Ectodermal cell (in vitro differentiated cells): ENCODE data around the gene GBP3.
"Not testable (repeated sequence)": the region's sequence is repeated elsewhere in the genome, so short reads cannot be mapped to it uniquely, and the experiment has no call there.

Source experiments
- H3K27ac ChIP-seq: 2 replicates; pipeline ENCODE4 v1.7.0; 2013; ENCODE audit warnings: mild to moderate bottlenecking, low read depth, low read length; ENCODE audit not compliant: insufficient read depth, poor library complexity, severe bottlenecking
- H3K27me3 ChIP-seq: 2 replicates; pipeline ENCODE4 v1.7.0; 2013; ENCODE audit warnings: mild to moderate bottlenecking, low read length; ENCODE audit not compliant: insufficient read depth, control insufficient read depth, poor library complexity, severe bottlenecking
- H3K36me3 ChIP-seq: one replicate; pipeline ENCODE4 v1.7.0; 2013; ENCODE audit warnings: low read length; ENCODE audit not compliant: control insufficient read depth, insufficient read depth
- H3K4me1 ChIP-seq: one replicate; pipeline ENCODE4 v1.7.0; 2013; ENCODE audit warnings: low read length; ENCODE audit not compliant: control insufficient read depth, insufficient read depth
- H3K4me3 ChIP-seq: 2 replicates; pipeline ENCODE4 v1.7.0; 2013; ENCODE audit warnings: low read depth, low read length, control low read depth; ENCODE audit not compliant: insufficient read depth
- H3K9me3 ChIP-seq: 2 replicates; pipeline ENCODE4 v1.7.0; 2013; ENCODE audit warnings: mild to moderate bottlenecking, low read length, moderate library complexity; ENCODE audit not compliant: control insufficient read depth
- WGBS, 2 experiments: methylation state at CpG; one replicate each; pipeline ENCODE4 v1.1.7; 2013; ENCODE audit warnings: missing lambda C conversion rate in 2 of 2; 5-methylcytosine and 5-hydroxymethylcytosine counted together

GBP3 gene

DNA sequence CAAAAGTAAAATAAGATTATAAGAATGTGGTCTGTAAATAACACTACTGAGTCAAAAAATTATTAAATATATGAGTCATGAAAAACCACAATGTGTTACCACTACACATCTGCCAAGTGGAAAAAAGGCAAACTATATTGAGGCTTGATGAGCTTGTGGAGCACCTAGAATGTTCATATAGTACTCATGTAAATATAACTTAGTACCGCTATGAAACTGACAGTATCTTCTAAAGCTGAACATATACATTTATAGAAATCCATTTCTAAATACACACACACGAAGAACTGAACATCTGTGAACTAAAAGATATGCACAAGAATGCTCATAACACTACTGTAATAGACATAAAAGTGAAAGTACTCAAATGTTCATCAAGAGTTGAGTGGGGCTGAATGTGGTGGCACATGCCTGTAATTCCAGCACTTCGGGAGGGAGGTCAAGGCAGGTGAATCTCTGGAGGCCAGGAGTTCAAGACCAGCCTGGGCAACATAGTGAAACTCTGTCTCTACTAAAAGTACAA is 18.5 kb upstream of the GBP3 start:
- no peak overlapping the region for H3K4me3 ChIP-seq
- no peak overlapping the region for H3K27ac ChIP-seq
- WGBS, 2 experiments = 82 to 85% methylated on average over 3 of the region's 3 CpGs
- no peaks in the 10 kb centered on the region for H3K36me3 ChIP-seq
- H3K9me3 ChIP-seq = no peaks in the 10 kb centered on the region
- no peaks in the 10 kb centered on the region for H3K27me3 ChIP-seq
- no peaks in the 10 kb centered on the region for H3K4me1 ChIP-seq

DNA sequence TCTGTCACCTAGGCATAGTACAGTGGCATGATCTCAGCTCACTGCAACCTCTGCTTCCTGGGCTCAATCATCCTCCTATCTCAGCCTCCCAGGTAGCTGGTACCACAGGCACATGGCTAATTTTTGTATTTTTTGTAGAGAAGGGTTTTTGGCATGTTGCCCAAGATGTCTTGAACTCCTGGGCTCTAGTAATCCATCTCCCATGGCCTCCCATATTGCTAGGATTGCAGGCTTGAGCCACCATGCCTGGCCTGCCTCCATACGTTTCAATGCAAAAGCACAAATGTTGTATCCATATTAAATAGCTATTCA is 17.6 kb upstream of the GBP3 start:
- Histone ChIP-seq H3K27me3 (no peaks in the 10 kb centered on the region), H3K4me1 (no peaks in the 10 kb centered on the region), H3K9me3 (no peaks in the 10 kb centered on the region), H3K36me3 (no peaks in the 10 kb centered on the region), H3K4me3 (no peak overlapping the region), H3K27ac (no peak overlapping the region)
- 82 to 92% methylated on average over 1 of the region's 1 CpG for WGBS, 2 experiments

DNA sequence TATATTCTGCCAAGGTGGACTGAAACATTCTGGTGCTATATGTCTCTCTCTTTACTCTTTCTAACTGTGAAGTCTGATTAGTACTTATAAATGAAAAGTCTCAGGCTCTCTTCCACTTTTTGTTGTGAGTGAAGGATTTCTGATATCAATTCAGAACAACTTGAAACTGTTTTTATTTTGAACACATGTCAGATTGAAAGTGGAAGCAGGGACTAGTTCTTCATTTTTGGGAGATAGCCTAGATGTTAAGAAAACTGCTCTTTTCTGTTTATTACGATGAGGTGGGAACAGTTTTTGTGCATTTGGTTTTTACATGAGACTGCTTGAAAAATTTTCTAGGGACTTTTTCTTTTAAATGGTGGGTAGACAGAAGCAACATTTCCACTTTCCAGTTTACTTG is 14.5 kb upstream of the GBP3 start:
- no peaks in the 10 kb centered on the region for H3K9me3 ChIP-seq
- WGBS, 2 experiments = 89 to 96% methylated on average over 1 of the region's 1 CpG
- H3K27ac ChIP-seq = no peak overlapping the region
- no peaks in the 10 kb centered on the region for H3K36me3 ChIP-seq
- H3K4me1 ChIP-seq = no peaks in the 10 kb centered on the region
- no peak overlapping the region for H3K4me3 ChIP-seq
- H3K27me3 ChIP-seq = no peaks in the 10 kb centered on the region

DNA sequence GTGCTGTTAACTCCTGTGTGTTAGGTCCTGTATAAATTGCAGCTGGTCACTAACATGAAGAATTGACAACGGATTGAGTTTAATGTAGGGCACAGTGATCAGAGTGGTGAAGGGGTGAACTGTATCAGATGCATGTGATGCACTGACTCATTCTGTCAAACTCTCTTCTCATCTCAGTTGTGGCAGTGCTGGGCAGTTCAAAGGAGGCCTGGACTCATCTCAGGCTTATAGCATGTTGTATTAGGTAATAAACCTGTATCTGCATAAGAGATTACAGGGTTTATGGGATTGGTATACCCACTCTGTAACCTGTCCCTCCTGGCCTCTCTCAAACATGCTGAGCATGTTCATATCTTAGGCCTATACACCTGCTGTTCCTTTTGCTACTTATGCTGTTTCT is 12.4 kb upstream of the GBP3 start:
- no peaks in the 10 kb centered on the region for H3K36me3 ChIP-seq
- no peak overlapping the region for H3K27ac ChIP-seq
- H3K4me3 ChIP-seq = no peak overlapping the region
- no peaks in the 10 kb centered on the region for H3K27me3 ChIP-seq
- no peaks in the 10 kb centered on the region for H3K9me3 ChIP-seq
- WGBS, 2 experiments = 91% methylated on average over 1 of the region's 1 CpG
- H3K4me1 ChIP-seq = no peaks in the 10 kb centered on the region

DNA sequence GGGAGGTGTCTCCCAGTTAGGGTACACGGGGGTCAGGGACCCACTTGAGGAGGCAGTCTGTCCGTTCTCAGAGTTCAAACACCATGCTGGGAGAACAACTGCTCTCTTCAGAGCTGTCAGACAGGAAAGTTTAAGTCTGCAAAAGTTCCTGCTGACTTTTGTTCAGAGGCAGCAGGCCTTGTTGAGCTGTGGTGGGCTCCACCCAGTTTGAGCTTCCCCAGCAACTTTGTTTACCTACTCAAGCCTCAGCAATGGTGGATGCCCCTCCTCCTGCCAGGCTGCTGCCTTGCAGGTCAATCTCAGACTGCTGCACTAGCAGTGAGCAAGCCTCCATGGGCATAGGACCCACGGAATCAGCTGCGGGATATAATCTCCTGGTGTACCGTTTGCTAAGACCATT is 11.3 kb upstream of the GBP3 start:
- not testable (repeated sequence) for H3K36me3 ChIP-seq, H3K4me1 ChIP-seq, H3K9me3 ChIP-seq, H3K4me3 ChIP-seq, H3K27me3 ChIP-seq, H3K27ac ChIP-seq
- WGBS, 2 experiments = 89 to 92% methylated on average over 5 of the region's 5 CpGs

DNA sequence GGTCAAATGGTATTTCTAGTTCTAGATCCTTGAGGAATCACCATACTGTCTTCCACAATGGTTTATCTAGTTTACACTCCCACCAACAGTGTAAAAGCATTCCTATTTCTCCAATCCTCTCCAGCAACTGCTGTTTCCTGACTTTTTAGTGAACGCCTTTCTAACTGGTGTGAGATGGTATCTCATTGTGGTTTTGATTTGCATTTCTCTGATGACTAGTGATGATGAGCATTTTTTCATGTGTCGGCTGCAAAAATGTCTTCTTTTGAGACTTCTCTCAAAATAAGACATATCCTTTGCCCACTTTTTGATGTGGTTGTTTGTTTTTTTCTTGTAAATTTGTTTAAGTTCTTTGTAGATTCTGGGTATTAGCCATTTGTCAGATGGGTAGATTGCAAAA is 6.4 kb upstream of the GBP3 start:
- WGBS, 2 experiments = 82 to 93% methylated on average over 2 of the region's 2 CpGs
- not testable (repeated sequence) for H3K9me3 ChIP-seq, H3K4me1 ChIP-seq, H3K36me3 ChIP-seq, H3K4me3 ChIP-seq, H3K27me3 ChIP-seq, H3K27ac ChIP-seq

DNA sequence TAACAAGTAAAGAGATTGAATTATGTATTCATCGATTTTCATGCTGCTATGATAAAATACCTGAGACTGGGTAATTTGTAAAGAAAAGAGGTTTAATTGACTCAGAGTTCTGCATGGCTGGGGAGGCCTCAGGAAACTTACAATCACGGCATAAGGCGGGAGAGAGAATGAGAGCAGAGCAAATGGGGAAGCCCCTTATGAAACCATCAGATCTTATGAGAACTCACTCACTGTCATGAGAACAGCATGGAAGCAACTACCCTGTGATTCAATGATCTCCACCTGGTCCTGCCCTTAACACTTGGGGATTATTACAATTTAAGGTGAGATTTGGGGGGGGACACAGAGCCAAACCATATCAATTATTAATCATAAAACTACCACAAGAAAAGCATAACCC is 3.3 kb upstream of the GBP3 start:
- WGBS, 2 experiments = 93 to 95% methylated on average over 3 of the region's 3 CpGs
- H3K27me3 ChIP-seq = no peaks in the 10 kb centered on the region
- H3K9me3 ChIP-seq = no peaks in the 10 kb centered on the region
- no peak overlapping the region for H3K4me3 ChIP-seq
- H3K4me1 ChIP-seq = no peaks in the 10 kb centered on the region
- H3K36me3 ChIP-seq = no peaks in the 10 kb centered on the region
- H3K27ac ChIP-seq = no peak overlapping the region

DNA sequence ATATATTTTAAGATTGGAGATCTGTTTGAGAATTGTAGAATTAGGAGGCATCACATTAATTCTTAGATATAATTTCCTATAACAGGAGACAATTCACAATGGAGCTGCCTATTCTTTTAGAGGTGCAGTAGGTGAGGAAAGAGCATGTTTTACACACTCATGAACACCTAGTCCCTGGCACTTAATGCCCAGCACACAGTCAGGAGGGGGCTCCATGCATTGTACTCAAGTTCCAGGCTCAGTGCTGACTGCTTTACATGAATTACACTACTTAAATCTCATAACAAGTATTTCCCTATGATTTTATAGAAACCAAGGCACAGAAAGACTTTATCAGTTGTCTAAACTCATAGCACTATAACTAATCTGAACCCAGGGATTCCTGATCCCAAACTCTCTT is 360 bp upstream of the GBP3 start:
- Histone ChIP-seq H3K4me1 (no peaks in the 10 kb centered on the region), H3K4me3 (no peak overlapping the region), H3K27me3 (no peaks in the 10 kb centered on the region), H3K27ac (no peak overlapping the region), H3K9me3 (no peaks in the 10 kb centered on the region), H3K36me3 (no peaks in the 10 kb centered on the region)

DNA sequence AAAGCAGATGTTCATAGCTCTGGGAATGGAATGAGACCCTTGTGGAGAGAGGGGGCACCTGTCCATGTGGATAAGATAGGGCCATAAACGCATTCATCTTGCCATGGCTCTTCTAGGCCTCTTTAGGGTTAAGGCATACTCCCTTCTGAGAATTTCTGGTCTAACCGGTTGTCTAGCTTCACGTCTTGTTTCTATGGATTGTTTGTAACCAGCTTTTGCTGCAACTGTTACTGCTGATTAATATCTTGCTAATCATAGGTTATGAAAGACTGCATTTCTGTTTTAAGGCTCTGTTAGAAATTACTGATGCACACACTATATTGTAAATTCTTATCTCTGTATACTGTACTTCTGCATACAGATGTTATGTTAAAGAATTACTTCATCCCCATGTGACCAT is 4.3 kb downstream of the GBP3 start:
- H3K4me3 ChIP-seq, H3K9me3 ChIP-seq, H3K27me3 ChIP-seq, H3K27ac ChIP-seq, H3K36me3 ChIP-seq, H3K4me1 ChIP-seq: not testable (repeated sequence)
- WGBS, 2 experiments = 89 to 90% methylated on average over 3 of the region's 3 CpGs

DNA sequence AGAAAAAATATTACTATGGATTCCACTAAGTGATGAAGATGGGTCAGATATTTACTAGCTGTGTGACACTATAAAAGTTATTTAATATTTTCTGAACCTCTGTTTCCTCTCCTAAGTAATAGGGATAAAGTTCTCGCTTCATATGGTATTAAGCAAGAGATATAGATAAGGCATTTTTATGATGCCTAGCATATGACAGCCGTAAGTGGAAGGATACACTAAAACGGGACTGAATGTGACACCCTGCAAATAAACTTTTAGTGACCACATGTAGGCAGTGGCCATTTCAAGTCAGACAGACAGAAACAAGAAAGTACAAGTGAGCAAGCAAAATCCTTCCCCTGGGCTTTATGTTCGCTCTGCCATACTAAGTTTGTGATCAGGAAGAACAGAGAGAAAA is 14.2 kb downstream of the GBP3 start:
- Histone ChIP-seq H3K27me3 (no peaks in the 10 kb centered on the region), H3K27ac (no peak overlapping the region), H3K36me3 (no peaks in the 10 kb centered on the region), H3K4me1 (peaks cover 4% of the 10 kb centered on the region), H3K9me3 (no peaks in the 10 kb centered on the region), H3K4me3 (no peak overlapping the region)
- 91 to 96% methylated on average over 4 of the region's 4 CpGs for WGBS, 2 experiments

DNA sequence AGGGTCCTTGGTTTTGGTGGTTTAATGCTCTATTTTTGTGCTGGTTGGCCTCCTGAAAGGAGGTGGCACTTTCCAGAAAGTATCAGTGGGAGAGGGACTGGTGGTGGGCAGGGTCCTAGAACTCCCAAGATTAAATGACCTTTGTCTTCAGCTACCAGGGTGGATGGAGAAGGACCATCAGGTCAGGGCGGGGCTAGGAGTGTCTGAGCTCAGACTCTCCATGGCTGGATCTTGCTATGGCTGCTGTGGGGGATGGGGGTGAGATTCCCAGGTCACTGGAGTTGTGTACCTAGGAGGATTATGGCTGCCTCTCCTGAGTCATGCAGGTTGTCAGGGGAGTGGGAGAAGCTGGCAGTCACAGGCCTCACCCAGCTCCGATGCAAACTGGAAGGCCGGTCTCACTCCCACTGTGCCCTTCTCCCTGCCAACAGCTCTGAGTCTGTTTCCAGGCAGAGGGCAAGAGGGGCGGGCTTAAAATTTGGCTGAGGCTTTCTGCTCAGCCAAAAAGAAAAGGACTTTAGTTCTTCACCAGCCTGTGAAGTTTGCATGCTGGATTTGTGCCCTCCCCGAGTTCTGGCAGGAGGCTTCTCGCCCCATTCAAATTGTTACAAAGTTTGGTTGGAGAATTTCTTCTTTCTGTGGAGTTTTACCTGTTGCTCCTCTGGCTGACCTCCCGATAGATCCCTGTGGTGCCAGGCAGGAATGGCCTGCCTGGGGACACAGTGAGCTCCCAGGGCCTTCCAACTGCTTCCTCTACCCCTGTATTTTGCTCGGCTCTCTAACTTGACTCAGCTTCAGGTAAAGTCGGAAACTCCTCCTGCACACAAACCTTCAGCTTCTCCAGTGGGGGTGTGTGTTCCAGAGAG is 17.1 kb downstream of the GBP3 start:
- H3K27me3 ChIP-seq = no peaks in the 10 kb centered on the region
- WGBS, 2 experiments = 91% methylated on average over 7 to 9 of the region's 9 CpGs
- H3K36me3 ChIP-seq = no peaks in the 10 kb centered on the region
- H3K4me3 ChIP-seq = no peak overlapping the region
- no peak overlapping the region for H3K27ac ChIP-seq
- peaks cover 4% of the 10 kb centered on the region for H3K4me1 ChIP-seq
- H3K9me3 ChIP-seq = no peaks in the 10 kb centered on the region
